GM18873 (cell line): Measurements from ENCODE around the gene ZDHHC8.
"Not testable (repeated sequence)": the region's sequence is repeated elsewhere in the genome, so short reads cannot be mapped to it uniquely, and the experiment has no call there.

Experiments used
- ATAC-seq: cut with Tn5 transposase; IDR thresholded peaks from one replicate; pipeline ENCODE4 v1.9.1; 2021; ENCODE audit warnings: mild to moderate bottlenecking, moderate library complexity, moderate number of reproducible peaks; ENCODE audit not compliant: unreplicated experiment, low FRiP score

Gene ZDHHC8

DNA sequence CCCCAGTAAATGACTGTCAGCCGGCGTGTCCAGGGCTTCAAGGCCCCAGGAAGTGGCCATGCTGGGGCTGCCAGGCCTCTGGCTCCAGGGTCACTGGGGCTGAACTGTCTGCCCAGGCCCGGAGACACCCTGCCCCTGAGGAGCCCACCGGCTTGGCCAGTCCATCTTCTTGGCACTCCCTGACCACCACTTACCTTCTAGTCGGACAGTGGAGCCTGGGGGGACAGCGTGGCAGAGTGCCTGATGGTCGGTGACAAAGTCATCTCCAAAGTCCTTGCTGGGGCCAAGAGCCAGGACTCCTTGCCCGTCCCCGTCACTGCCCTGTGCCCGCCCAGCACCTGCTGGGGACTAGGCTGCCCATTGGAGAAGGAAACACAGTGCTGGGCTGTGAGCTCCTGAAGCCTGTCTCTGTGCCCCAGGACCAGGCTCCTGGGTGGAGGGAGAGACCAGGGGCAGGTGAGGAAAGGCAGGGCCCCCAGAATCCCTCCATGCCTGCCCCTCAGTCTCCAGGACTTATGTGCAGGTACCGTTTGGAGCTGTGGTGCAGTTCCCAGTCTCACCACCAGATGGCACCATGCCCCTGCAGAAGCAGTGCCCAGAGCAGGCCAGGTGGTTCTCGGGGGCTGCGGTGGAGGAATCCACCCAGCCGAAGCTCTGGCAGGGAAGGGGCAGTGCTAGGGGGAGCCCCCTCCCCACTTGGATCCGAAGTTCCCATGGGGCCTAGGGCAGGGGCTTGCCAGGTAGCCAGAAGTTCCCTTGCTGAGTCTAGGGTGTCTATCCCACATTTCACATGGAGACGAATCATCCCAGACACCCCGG is 25.2 kb downstream of the ZDHHC8 start:
- ATAC-seq: no peak

GRCh38 chr22:20157430-20158183 is 26.0 kb downstream of the ZDHHC8 start:
- ATAC-seq: no peak

GRCh38 chr22:20158391-20159036 is 26.9 kb downstream of the ZDHHC8 start:
- ATAC-seq: no peak

DNA sequence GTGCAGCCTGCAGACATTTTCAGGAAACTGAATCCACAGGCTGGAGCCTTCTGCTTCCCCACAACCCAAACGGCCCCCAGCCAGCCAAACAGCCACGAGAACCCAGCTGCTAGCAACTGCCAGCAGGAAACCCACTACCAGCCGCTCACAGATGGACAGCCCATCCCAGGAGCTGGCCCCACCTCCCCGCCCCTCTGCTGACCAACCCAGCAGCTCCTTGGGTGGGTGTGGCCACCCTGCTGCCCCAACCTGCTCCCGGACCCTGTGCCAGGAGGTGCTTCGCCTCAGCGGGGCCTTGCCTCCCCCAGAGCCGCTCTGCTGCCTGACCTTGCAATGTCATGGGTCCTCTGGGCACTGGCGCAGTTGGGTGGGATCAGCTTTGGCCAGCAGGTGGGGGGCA is 27.5 kb downstream of the ZDHHC8 start:
- no peak for ATAC-seq

- ATAC-seq: not testable (repeated sequence)
Observed at GRCh38 chr22:20159531-20159930, 27.9 kb downstream of the ZDHHC8 start.

DNA sequence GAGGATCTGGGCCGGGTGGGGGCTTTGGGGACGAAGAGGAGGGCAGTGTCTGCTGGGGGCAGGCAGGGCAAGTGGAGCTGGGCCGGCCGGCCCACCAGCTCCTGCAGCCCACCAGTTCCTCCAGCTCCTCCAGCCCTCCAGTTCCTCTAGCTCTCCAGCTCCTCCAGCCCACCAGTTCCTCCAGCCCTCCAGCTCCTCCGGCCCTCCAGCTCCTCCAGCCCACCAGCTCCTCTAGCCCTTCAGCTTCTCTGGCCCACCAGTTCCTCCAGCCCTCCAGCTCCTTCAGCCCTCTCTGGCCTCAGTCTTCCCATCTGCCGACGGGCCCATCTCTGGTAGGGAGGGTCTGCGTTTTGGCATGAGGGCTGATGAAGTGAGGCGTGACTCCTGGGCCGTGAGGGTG is 28.4 kb downstream of the ZDHHC8 start:
- no peak for ATAC-seq

DNA sequence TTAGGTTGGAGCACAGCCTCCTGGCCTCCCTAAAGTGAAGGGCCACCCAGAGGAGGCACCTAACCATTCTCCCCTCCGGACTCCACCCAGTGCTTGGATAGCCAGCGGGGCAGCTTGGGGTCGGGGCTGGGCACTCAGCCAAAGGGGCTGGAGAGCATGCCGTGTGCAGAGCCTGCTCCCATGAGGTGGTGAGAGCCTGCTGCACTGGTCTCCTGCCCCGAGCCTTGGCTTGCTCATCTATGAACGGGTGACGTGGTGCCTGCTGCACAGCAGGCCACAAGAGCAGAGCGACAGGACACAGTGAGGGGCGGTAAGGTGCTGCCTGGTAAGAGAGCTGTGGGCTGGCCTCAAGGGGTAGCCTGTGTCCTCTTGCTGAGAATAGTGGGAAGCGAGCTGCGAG is 33.3 kb downstream of the ZDHHC8 start:
- no peak for ATAC-seq

- ATAC-seq: no peak
Observed at GRCh38 chr22:20165421-20165820, 33.8 kb downstream of the ZDHHC8 start.

GRCh38 chr22:20165913-20166312 is 34.3 kb downstream of the ZDHHC8 start:
- no peak for ATAC-seq

DNA sequence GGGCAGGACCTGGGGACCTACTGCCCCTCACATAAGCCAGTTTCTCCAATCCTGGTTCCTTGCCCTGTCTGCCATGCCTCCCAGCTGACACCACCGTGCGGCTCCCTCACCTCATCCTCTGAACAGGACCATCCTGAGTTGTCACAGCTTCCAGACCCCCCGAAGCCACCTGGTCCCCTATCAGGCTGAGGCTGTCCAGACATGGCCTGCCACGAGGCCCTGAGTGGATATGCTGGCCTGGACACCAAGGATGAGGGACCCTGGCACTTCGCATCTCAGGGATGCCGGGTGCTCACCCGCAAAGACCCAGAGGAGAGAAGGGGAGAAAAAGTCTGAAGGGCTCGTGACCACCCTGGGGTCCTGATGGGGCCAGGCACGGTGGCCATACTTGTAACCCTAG is 35.1 kb downstream of the ZDHHC8 start:
- ATAC-seq: no peak

GRCh38 chr22:20167643-20168322 is 36.2 kb downstream of the ZDHHC8 start:
- ATAC-seq: no peak

GRCh38 chr22:20169253-20169822 is 37.7 kb downstream of the ZDHHC8 start:
- no peak for ATAC-seq

- ATAC-seq: no peak
Observed at GRCh38 chr22:20170170-20170569, 38.6 kb downstream of the ZDHHC8 start.

- ATAC-seq: no peak
Observed at GRCh38 chr22:20171288-20172140, 39.9 kb downstream of the ZDHHC8 start.

DNA sequence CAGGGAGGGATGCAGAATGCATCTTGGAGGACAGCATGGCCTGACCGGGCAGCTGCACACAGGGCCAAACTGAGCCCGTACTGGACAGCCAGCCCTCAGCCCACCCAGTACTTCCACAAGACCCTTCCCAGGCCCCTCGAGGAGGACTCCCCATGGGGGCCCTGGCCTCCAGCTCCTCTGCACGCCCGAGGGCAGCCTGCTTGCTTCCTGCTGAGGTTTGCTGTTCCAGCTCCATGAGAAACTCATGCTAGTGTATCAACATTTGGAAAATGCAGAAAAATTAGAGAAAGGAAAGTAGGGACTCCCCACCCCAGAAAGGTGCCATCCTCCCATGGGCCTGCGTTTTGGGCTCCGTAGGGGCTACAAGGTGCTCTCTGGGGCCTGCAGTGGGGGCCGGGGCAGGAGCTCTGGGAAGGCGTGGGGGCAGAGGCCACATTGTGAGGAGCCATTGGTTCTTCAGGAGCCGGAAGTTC is 40.6 kb downstream of the ZDHHC8 start:
- ATAC-seq: no peak

- no peak for ATAC-seq
Observed at GRCh38 chr22:20173246-20173645, 41.6 kb downstream of the ZDHHC8 start.

DNA sequence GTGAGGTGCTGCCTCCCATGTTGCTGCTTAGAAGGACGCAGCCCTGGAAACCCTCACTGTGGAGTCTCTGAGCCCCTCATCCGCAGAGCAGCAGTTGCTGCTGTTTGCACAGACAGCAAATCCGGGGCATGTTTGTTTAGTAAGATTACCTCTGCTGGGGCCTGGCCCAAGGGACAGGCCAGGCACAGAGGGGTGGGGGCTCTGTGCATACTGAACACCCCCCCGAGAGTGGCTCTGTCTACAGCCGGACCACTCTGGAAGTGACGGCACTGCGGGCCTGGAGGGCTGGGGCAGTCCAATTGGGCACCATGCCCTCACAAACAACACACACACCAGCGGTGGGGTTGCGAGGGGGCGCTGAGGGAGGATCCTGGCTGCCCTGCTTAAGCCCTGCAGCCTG is 42.2 kb downstream of the ZDHHC8 start:
- ATAC-seq: no peak

DNA sequence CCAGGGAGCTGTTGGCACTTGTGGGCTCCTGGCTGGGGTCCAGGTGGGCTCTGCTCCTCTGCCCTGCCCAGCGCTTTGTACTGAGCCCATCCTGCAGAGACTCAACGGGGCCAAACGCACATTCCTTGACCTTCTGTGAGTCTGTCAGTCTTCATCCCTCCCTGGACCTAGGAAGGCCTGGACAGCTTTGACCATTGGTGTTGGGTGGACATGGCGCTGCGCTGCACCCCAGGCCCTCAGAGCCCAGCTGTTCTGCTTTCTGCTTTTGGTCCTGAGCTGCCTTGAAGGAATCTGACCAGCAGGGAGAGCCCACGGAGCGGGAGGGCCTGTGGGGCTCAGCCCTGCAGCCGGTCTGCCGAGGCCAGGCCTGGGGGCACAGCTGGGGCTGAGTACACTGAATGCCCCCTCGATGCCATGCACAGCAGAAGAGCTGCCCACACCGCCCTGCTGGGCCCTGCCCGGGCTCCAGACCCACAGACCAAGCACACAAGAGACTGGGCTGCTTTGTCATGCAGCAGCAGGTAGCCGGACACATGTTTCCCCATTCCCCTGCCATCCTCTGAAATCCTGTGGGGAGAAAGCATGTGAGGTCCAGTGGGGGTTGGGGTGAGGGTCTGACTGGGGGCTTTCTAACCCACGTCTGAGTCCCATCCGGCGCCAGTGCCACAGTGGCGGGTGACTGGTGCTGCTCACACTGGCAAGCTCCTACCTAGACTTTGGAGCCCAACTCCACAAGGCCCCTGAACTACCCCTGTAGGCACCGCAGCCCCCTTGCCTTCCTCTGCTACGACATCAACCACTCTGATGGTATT is 43.4 kb downstream of the ZDHHC8 start:
- no peak for ATAC-seq

DNA sequence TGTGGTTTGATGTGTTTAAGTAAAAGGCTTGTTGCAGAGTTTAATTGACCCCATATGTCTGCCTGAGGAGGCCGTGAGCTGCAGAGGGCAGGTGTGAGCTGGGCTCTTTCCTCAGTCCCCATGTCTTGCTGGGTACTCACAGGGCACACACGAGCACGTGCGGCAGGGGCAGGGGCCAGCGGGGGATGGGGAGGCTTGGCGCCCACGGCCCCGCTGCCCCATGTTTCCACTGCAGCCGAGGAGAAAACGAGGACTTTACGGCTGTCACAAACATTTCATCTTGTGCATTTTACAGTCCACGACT is 43.9 kb downstream of the ZDHHC8 start:
- no peak for ATAC-seq
